ENCODE measurements around the gene SASS6.

DNA sequence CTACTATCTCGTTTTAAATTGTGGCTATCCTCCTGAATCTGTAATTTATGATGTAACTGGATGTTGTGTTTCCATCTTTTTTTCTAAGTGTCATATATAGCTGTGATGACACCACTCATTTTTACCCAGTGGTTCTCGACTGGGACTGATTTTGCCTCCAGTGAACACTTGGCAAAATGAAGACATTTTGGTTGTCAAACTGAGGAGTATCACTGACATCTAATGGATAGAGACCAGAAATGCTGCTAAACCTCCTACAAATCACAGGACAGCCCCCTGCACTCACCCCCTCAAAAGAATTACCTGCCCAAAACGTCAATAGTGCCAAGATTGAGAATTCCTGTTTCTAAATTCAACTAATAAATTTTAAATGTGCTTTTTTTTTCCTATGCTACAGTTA, 2.1 kb upstream of the SASS6 start:
- TF ChIP-seq, protein P1, sequence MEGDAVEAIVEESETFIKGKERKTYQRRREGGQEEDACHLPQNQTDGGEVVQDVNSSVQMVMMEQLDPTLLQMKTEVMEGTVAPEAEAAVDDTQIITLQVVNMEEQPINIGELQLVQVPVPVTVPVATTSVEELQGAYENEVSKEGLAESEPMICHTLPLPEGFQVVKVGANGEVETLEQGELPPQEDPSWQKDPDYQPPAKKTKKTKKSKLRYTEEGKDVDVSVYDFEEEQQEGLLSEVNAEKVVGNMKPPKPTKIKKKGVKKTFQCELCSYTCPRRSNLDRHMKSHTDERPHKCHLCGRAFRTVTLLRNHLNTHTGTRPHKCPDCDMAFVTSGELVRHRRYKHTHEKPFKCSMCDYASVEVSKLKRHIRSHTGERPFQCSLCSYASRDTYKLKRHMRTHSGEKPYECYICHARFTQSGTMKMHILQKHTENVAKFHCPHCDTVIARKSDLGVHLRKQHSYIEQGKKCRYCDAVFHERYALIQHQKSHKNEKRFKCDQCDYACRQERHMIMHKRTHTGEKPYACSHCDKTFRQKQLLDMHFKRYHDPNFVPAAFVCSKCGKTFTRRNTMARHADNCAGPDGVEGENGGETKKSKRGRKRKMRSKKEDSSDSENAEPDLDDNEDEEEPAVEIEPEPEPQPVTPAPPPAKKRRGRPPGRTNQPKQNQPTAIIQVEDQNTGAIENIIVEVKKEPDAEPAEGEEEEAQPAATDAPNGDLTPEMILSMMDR (conservative IDR thresholded peaks at IDR 0.05; ENCODE audit: low read length) = peak; percentile 32
- no peak for TF ChIP-seq EZH2phosphoT487 (IDR thresholded peaks at IDR 0.05; ENCODE audit: borderline replicate concordance)
